Osteocyte (in vitro differentiated cells): ENCODE measurements around the gene PILRA. TPM values are rescaled to one million over a fixed set of nuclear protein-coding genes. Genes with fewer than 3 reads are reported as not detected.
"Not testable (repeated sequence)": the region's sequence is repeated elsewhere in the genome, so short reads cannot be mapped to it uniquely, and the experiment has no call there.

Source experiments
- DNase-seq: peaks from one replicate; pipeline ENCODE4 v3.0.0; 2021; ENCODE audit warnings: mixed read lengths; ENCODE audit not compliant: unreplicated experiment; ENCODE audit errors: extremely low spot score
- H3K27ac Mint-ChIP-seq: one replicate; pipeline ENCODE4 v1.8.0; 2021; ENCODE audit warnings: mild to moderate bottlenecking, mixed read lengths; ENCODE audit not compliant: unreplicated experiment
- H3K27me3 Mint-ChIP-seq: one replicate; pipeline ENCODE4 v1.8.0; 2021; ENCODE audit warnings: mixed read lengths; ENCODE audit not compliant: unreplicated experiment
- H3K36me3 Mint-ChIP-seq: one replicate; pipeline ENCODE4 v1.8.0; 2021; ENCODE audit warnings: mixed read lengths; ENCODE audit not compliant: unreplicated experiment
- H3K4me1 Mint-ChIP-seq: one replicate; pipeline ENCODE4 v1.8.0; 2021; ENCODE audit warnings: mixed read lengths; ENCODE audit not compliant: unreplicated experiment
- H3K4me3 Mint-ChIP-seq: one replicate; pipeline ENCODE4 v1.8.0; 2021; ENCODE audit warnings: mild to moderate bottlenecking, moderate library complexity, mixed read lengths; ENCODE audit not compliant: unreplicated experiment
- H3K9me3 Mint-ChIP-seq: one replicate; pipeline ENCODE4 v1.8.0; 2021; ENCODE audit warnings: mixed read lengths; ENCODE audit not compliant: unreplicated experiment
- total RNA-seq: library from RNA; stranded (reverse); gene quantifications from 2 replicates; pipeline ENCODE4 v1.2.1, GENCODE V29; 2021
- TF ChIP-seq, protein P1 (sequence below): fragments of 200-600 bp; sonication (generic); IDR thresholded peaks from 2 replicates; pipeline ENCODE4 v1.5.0; 2021; ENCODE audit warnings: antibody characterized with exemption, mild to moderate bottlenecking, moderate library complexity

Gene PILRA
- total RNA-seq, 1 donor from 2014 or later = 2.5 TPM

DNA sequence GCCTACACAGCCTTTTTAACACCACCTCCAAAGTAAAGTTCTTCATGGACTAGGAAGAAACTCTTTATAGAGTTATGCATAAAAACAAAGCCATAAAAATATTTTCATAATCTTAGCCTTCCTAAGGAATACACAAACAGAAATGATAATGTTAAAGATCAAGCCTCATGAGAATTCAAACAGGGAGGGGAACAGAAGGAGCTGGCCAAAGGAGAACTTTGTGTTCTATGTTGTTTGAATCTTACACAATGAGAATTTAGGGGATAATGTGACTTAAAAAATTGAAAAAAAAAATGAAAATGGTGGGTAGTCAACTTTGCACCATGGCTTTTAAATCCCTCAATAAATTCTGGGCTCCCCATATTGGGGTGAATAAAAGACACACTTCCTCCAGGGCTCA is 24.5 kb upstream of the PILRA start:
- Mint-ChIP-seq H3K4me3 (no peak overlapping the region), H3K27ac (peak overlapping the region; percentile 50), H3K27me3 (no peaks in the 10 kb centered on the region), H3K36me3 (peaks cover 39% of the 10 kb centered on the region), H3K9me3 (no peaks in the 10 kb centered on the region), H3K4me1 (peaks cover 7% of the 10 kb centered on the region)
- TF ChIP-seq, protein P1, sequence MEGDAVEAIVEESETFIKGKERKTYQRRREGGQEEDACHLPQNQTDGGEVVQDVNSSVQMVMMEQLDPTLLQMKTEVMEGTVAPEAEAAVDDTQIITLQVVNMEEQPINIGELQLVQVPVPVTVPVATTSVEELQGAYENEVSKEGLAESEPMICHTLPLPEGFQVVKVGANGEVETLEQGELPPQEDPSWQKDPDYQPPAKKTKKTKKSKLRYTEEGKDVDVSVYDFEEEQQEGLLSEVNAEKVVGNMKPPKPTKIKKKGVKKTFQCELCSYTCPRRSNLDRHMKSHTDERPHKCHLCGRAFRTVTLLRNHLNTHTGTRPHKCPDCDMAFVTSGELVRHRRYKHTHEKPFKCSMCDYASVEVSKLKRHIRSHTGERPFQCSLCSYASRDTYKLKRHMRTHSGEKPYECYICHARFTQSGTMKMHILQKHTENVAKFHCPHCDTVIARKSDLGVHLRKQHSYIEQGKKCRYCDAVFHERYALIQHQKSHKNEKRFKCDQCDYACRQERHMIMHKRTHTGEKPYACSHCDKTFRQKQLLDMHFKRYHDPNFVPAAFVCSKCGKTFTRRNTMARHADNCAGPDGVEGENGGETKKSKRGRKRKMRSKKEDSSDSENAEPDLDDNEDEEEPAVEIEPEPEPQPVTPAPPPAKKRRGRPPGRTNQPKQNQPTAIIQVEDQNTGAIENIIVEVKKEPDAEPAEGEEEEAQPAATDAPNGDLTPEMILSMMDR = no peak
- DNase-seq = no peak

DNA sequence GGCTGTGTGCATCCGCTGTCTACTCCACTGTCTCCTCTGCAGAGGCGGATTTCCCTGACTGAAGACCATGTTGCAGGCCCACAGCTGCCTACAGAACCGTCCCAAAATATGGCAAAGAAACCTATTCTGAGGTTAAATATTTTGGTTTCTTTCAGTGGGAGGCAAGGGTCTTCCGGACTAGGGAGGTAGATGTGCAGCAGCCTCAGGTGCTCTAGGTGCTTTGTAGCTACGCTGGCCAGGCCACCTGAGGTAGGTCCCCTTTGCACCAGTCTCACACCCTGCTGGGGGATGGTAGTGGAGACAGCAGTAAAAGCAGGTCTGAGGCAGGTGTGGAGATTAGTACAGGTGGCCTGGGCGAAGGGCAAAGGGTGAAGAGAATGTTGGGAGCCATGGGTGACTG is 23.5 kb upstream of the PILRA start:
- Mint-ChIP-seq H3K9me3 (no peaks in the 10 kb centered on the region), H3K27me3 (no peaks in the 10 kb centered on the region), H3K27ac (no peak overlapping the region), H3K4me1 (peaks cover 3% of the 10 kb centered on the region), H3K36me3 (peaks cover 36% of the 10 kb centered on the region), H3K4me3 (no peak overlapping the region)
- DNase-seq = no peak
- TF ChIP-seq, protein P1 = no peak

DNA sequence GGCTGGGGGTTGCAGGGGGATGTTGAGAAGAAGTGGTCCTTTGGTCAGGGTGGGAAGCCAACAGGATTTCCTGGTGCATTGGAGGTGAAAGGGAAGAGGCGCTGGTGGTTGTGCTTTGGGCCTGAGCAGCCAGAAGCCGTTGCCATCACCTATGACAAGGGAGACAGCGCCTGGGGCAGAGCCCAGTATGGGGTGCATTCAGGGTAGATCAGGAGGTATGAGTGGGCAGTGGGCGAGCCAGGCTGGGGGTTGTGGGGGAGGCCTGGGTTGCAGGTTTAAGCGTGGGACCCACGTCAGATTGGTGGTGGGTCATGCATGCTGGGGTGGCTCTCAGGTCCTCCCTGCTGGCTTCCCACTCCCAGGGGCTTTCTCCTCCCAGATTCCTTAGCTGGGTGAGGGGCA is 21.6 kb upstream of the PILRA start:
- TF ChIP-seq, protein P1 = no peak
- Mint-ChIP-seq H3K9me3 (no peaks in the 10 kb centered on the region), H3K27me3 (no peaks in the 10 kb centered on the region), H3K36me3 (peaks cover 29% of the 10 kb centered on the region), H3K4me1 (no peaks in the 10 kb centered on the region), H3K27ac (no peak overlapping the region), H3K4me3 (no peak overlapping the region)
- no peak for DNase-seq

DNA sequence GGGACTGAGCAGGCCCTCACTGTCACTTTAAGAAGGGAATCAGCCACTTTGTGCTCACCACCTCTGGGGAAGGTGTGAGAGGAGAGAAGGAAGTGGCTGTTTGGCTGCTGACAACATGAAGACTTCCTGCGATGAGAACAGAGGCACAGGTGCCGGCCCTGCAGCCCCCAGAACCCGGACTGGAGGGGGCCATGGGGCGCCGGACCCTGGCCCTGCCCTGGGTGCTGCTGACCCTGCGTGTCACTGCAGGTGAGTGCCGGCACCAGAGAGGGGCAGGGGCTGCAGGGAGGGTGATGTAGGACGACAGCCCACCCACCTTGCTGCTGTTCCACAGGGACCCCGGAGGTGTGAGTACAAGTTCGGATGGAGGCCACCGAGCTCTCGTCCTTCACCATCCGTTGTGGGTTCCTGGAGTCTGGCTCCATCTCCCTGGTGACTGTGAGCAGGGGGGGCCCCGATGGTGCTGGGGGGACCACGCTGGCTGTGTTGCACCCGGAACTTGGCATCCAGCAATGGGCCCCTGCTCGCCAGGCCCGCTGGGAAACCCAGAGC is 21.0 kb upstream of the PILRA start:
- peaks cover 24% of the 10 kb centered on the region for H3K36me3 Mint-ChIP-seq
- H3K4me1 Mint-ChIP-seq, H3K27ac Mint-ChIP-seq, DNase-seq, H3K9me3 Mint-ChIP-seq, H3K27me3 Mint-ChIP-seq, H3K4me3 Mint-ChIP-seq: not testable (repeated sequence)

DNA sequence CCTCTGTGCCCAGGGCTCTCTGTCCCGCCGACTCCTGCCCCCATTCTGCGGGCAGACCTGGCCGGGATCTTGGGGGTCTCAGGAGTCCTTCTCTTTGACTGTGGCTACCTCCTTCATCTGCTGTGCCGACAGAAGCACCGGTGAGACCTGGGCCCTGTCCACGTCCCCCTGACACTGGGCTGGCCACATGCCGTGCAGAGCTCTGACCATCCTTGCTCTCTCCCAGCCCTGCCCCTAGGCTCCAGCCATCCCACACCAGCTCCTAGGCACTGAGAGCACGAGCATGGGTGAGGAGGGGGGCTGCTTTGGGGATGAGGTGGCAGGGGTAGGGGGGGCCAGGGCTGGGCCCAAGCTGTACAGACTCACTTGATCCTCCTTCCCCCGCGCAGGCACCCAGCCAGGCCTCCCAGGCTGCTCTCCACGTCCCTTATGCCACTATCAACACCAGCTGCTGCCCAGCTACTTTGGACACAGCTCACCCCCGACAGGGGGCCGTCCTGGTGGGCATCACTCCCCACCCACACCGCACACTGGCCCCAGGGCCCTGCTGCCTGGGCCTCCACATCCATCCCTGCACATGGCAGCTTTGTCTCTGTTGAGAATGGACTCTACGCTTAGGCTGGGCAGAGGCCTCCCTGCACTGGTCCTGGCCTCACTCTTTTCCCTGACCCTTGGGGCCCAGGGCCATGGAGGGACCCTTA is 20.2 kb upstream of the PILRA start:
- Mint-ChIP-seq H3K4me3 (no peak overlapping the region), H3K36me3 (peaks cover 18% of the 10 kb centered on the region), H3K27me3 (no peaks in the 10 kb centered on the region), H3K4me1 (no peaks in the 10 kb centered on the region), H3K27ac (no peak overlapping the region), H3K9me3 (no peaks in the 10 kb centered on the region)
- TF ChIP-seq, protein P1 = no peak
- no peak for DNase-seq
